ENCODE measurements around the gene MFN1.

The MFN1 gene

GRCh38 chr3:179321668-179322285, 25.7 kb upstream of the MFN1 start:
- Mint-ChIP-seq H3K27me3 (ENCODE audit: low read depth) (no peaks in the 10 kb centered on the region), H3K9me3 (no peaks in the 10 kb centered on the region), H3K4me1 (peaks cover 29% of the 10 kb centered on the region), H3K27ac (peak overlapping the region; percentile 77 to 92 (median 90)), H3K36me3 (ENCODE audit: low read depth) (peaks cover 8% of the 10 kb centered on the region), H3K4me3 (peak overlapping the region; percentile 78 to 90 (median 83))
- peak; percentile 42 to 54 (median 46) for TF ChIP-seq CTCF (IDR thresholded peaks at IDR 0.05; ENCODE audit: unreplicated experiment in 3 of 3)

GRCh38 chr3:179322286-179323196, 25.0 kb upstream of the MFN1 start, which contains the start of gene ZNF639:
Gene ZNF639, plus strand, starts transcription at chr3:179323031. Its CDS starts 5,263 bp downstream, at chr3:179328294.
- TF ChIP-seq CTCF (IDR thresholded peaks at IDR 0.05; ENCODE audit: unreplicated experiment in 3 of 3), result peak; percentile 96 to 97 (median 97)
- Mint-ChIP-seq H3K27me3 (ENCODE audit: low read depth) (no peaks in the 10 kb centered on the region), H3K4me1 (peaks cover 29% of the 10 kb centered on the region), H3K36me3 (ENCODE audit: low read depth) (peaks cover 10% of the 10 kb centered on the region), H3K27ac (peak within 1 kb of the TSS; percentile 96 to 98 (median 97)), H3K9me3 (no peaks in the 10 kb centered on the region), H3K4me3 (peak within 1 kb of the TSS; percentile 84 to 99 (median 91))

GRCh38 chr3:179323197-179324110, 24.1 kb upstream of the MFN1 start:
- Mint-ChIP-seq H3K9me3 (no peaks in the 10 kb centered on the region), H3K4me1 (peaks cover 29% of the 10 kb centered on the region), H3K27me3 (ENCODE audit: low read depth) (no peaks in the 10 kb centered on the region), H3K36me3 (ENCODE audit: low read depth) (peaks cover 15% of the 10 kb centered on the region), H3K4me3 (peak overlapping the region; percentile 84 to 99 (median 91)), H3K27ac (peak overlapping the region; percentile 96 to 98 (median 97))
- TF ChIP-seq CTCF (IDR thresholded peaks at IDR 0.05; ENCODE audit: unreplicated experiment in 3 of 3), result no peak

DNA sequence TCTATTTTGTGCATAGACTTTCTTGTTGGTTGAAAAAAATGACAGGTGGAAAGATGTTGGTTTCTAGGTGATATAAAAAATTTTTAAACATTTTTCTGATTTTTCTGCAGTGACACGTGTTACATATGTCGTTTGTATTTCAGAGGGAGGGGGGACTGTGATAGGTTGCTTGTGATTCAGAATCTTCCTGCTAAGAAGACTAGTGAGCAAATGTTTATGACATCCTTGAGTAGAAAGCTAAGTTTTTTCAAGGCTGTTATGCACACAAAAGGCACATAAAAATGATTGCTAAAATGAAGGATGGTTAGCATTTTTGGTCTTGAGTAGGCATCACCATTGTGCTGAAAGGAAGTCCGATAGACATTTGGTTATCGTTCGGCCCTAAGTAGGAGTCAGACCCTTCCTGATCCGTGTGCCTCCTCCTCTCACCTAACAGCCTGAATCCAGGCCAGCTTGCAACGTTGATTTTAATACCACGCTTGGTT, 23.2 kb upstream of the MFN1 start:
- peaks cover 21% of the 10 kb centered on the region for H3K36me3 Mint-ChIP-seq (ENCODE audit: low read depth)
- no peak for TF ChIP-seq CTCF (IDR thresholded peaks at IDR 0.05; ENCODE audit: unreplicated experiment in 3 of 3)
- H3K4me1 Mint-ChIP-seq, result peaks cover 29% of the 10 kb centered on the region
- H3K9me3 Mint-ChIP-seq, result no peaks in the 10 kb centered on the region
- no peaks in the 10 kb centered on the region for H3K27me3 Mint-ChIP-seq (ENCODE audit: low read depth)
- H3K27ac Mint-ChIP-seq, result peak overlapping the region; percentile 96 to 98 (median 97)
- H3K4me3 Mint-ChIP-seq, result peak overlapping the region; percentile 84 to 99 (median 91)

GRCh38 chr3:179330438-179330837, 17.1 kb upstream of the MFN1 start:
- no peaks in the 10 kb centered on the region for H3K27me3 Mint-ChIP-seq (ENCODE audit: low read depth)

More at GRCh38 chr3:179330438-179330837, 17.1 kb upstream of the MFN1 start:
- peaks cover 66% of the 10 kb centered on the region for H3K36me3 Mint-ChIP-seq (ENCODE audit: low read depth)
- H3K4me1 Mint-ChIP-seq, result peaks cover under 1% of the 10 kb centered on the region
- no peak for TF ChIP-seq CTCF (IDR thresholded peaks at IDR 0.05; ENCODE audit: unreplicated experiment in 3 of 3)
- no peaks in the 10 kb centered on the region for H3K9me3 Mint-ChIP-seq
- no peak overlapping the region for H3K27ac Mint-ChIP-seq
- no peak overlapping the region for H3K4me3 Mint-ChIP-seq
